Tibial nerve (tissue), 4 donors: ENCODE results near the gene AIDA. TPM values are rescaled to one million over a fixed set of nuclear protein-coding genes. Genes with fewer than 3 reads are reported as not detected.

Source experiments
- DNase-seq, 2 donors: peaks; one replicate each; pipeline ENCODE4 v3.0.0-alpha.2; 2019; ENCODE audit warnings: low spot score in 2 of 2
- H3K27ac ChIP-seq, 4 donors: fragments of 200-600 bp; sonication (generic) in 3 of 4; one replicate each; pipeline ENCODE4 v1.5.1; 2017 to 2019; ENCODE audit warnings: mild to moderate bottlenecking in 1 of 4
- H3K27me3 ChIP-seq, 2 donors: fragments of 200-600 bp; sonication (generic) in 1 of 2; one replicate each; pipeline versions ENCODE4 v1.5.1 to v1.6.0; 2017 to 2019
- H3K36me3 ChIP-seq, 3 donors: fragments of 200-600 bp; sonication (generic); one replicate each; pipeline ENCODE4 v1.5.1; 2018 to 2019
- H3K4me1 ChIP-seq, 4 donors: fragments of 200-600 bp; sonication (generic) in 3 of 4; one replicate each; pipeline ENCODE4 v1.5.1; 2017 to 2019
- H3K4me3 ChIP-seq, 4 donors: fragments of 200-600 bp; sonication (generic) in 3 of 4; one replicate each; pipeline ENCODE4 v1.5.1; 2017 to 2019; ENCODE audit warnings: mild to moderate bottlenecking in 1 of 4, moderate library complexity in 1 of 4
- H3K9me3 ChIP-seq, 4 donors: fragments of 200-600 bp; sonication (generic) in 3 of 4; one replicate each; pipeline ENCODE4 v1.5.1; 2017 to 2019
- CTCF ChIP-seq, 5 experiments: fragments of 200-600 bp in 3 of 5; fragments of 450-650 bp in 2 of 5; sonication (generic) in 3 of 5; IDR thresholded peaks; one replicate each; pipeline ENCODE4 v1.5.1; 2016 to 2019; ENCODE audit warnings: antibody characterized with exemption in 5 of 5, mild to moderate bottlenecking in 3 of 5, moderate library complexity in 2 of 5
- EP300 ChIP-seq, 2 donors: sonication (generic); formaldehyde crosslinking; IDR thresholded peaks; one replicate each; pipeline ENCODE4 v1.6.1; 2017; ENCODE audit warnings: antibody characterized with exemption in 2 of 2, mild to moderate bottlenecking in 1 of 2
- POLR2A ChIP-seq, 2 donors: fragments of 450-650 bp; IDR thresholded peaks; one replicate each; pipeline ENCODE4 v1.6.1; 2017; ENCODE audit warnings: antibody characterized with exemption in 2 of 2, mild to moderate bottlenecking in 2 of 2, moderate library complexity in 2 of 2
- WGBS, 2 donors: methylation state at CpG; one replicate each; pipeline ENCODE4 v1.1.5; 2018; 5-methylcytosine and 5-hydroxymethylcytosine counted together
- total RNA-seq, 4 donors: library from RNA; depleted of rRNA; stranded (reverse); fragments of >200 nt; gene quantifications; one replicate each; pipeline ENCODE4 v1.1.0, GENCODE V29; 2016

AIDA gene
- total RNA-seq, 4 donors from 2014 or later = 67.8 to 90.2 (median 70.1) TPM

- no peak overlapping the region for H3K27ac ChIP-seq
- TF ChIP-seq CTCF (IDR thresholded peaks at IDR 0.05) = no peak
- no peak for TF ChIP-seq EP300 (IDR thresholded peaks at IDR 0.05)
- no peak for TF ChIP-seq POLR2A (IDR thresholded peaks at IDR 0.05)
- no peak overlapping the region for H3K4me3 ChIP-seq
- DNase-seq = no peak
- H3K4me1 ChIP-seq = peaks cover 0 to 4% (median 0%) of the 10 kb centered on the region in 4 donors
- peaks cover 7 to 81% (median 9%) of the 10 kb centered on the region in 3 donors for H3K36me3 ChIP-seq
- no peaks in the 10 kb centered on the region for H3K27me3 ChIP-seq
- WGBS, 2 donors = 92 to 94% methylated on average over 1 of the region's 1 CpG
- H3K9me3 ChIP-seq = no peaks in the 10 kb centered on the region
Observed at GRCh38 chr1:222652676-222653075, 59.6 kb downstream of the AIDA start.

GRCh38 chr1:222644636-222644980 is 67.7 kb downstream of the AIDA start:
- no peak for TF ChIP-seq EP300 (IDR thresholded peaks at IDR 0.05)
- no peak for TF ChIP-seq POLR2A (IDR thresholded peaks at IDR 0.05)
- no peak for TF ChIP-seq CTCF (IDR thresholded peaks at IDR 0.05)
- H3K9me3 ChIP-seq = no peaks in the 10 kb centered on the region
- peak overlapping the region; percentile 79 to 96 (median 96) for H3K27ac ChIP-seq
- DNase-seq = no peak
- H3K4me3 ChIP-seq = peak overlapping the region; percentile 56 to 86 (median 77)
- peaks cover 0 to 9% (median 0%) of the 10 kb centered on the region in 3 donors for H3K36me3 ChIP-seq
- WGBS, 2 donors = 1 to 4% methylated on average over 5 of the region's 5 CpGs
- no peaks in the 10 kb centered on the region for H3K27me3 ChIP-seq
- peaks cover 0 to 24% (median 9%) of the 10 kb centered on the region in 4 donors for H3K4me1 ChIP-seq

GRCh38 chr1:222643938-222644635 is 68.2 kb downstream of the AIDA start:
- DNase-seq = peak; percentile 93 to 95
- H3K4me1 ChIP-seq = peaks cover 0 to 24% (median 9%) of the 10 kb centered on the region in 4 donors
- TF ChIP-seq POLR2A (IDR thresholded peaks at IDR 0.05) (peak; percentile 15 to 72), EP300 (IDR thresholded peaks at IDR 0.05) (peak; percentile 80 to 96), CTCF (IDR thresholded peaks at IDR 0.05) (peak in 1 of 5 experiments; percentile 47)
- no peaks in the 10 kb centered on the region for H3K9me3 ChIP-seq
- WGBS, 2 donors = 0% methylated on average over 31 to 42 of the region's 42 CpGs
- H3K27ac ChIP-seq = peak overlapping the region; percentile 79 to 96 (median 96)
- peak overlapping the region; percentile 56 to 86 (median 77) for H3K4me3 ChIP-seq
- H3K27me3 ChIP-seq = no peaks in the 10 kb centered on the region
- peaks cover 0 to 9% (median 0%) of the 10 kb centered on the region in 3 donors for H3K36me3 ChIP-seq

GRCh38 chr1:222643606-222643937 is 68.7 kb downstream of the AIDA start:
- DNase-seq = peak in 1 of 2 donors; percentile 7
- Histone ChIP-seq H3K4me1 (peaks cover 0 to 24% (median 9%) of the 10 kb centered on the region in 4 donors), H3K36me3 (peaks cover 0 to 12% (median 0%) of the 10 kb centered on the region in 3 donors), H3K27ac (peak overlapping the region; percentile 79 to 96 (median 96)), H3K4me3 (peak overlapping the region; percentile 56 to 86 (median 77)), H3K9me3 (no peaks in the 10 kb centered on the region), H3K27me3 (no peaks in the 10 kb centered on the region)
- TF ChIP-seq POLR2A (IDR thresholded peaks at IDR 0.05) (no peak), CTCF (IDR thresholded peaks at IDR 0.05) (no peak), EP300 (IDR thresholded peaks at IDR 0.05) (no peak)
- 1 to 7% methylated on average over 10 of the region's 10 CpGs for WGBS, 2 donors

- no peak for DNase-seq
- WGBS, 2 donors = 83 to 84% methylated on average over 1 of the region's 1 CpG
- TF ChIP-seq CTCF (IDR thresholded peaks at IDR 0.05) (no peak), POLR2A (IDR thresholded peaks at IDR 0.05) (no peak), EP300 (IDR thresholded peaks at IDR 0.05) (no peak)
- Histone ChIP-seq H3K9me3 (no peaks in the 10 kb centered on the region), H3K36me3 (peaks cover 0 to 21% (median 0%) of the 10 kb centered on the region in 3 donors), H3K4me1 (peaks cover 0 to 24% (median 9%) of the 10 kb centered on the region in 4 donors), H3K4me3 (no peak overlapping the region), H3K27ac (no peak overlapping the region), H3K27me3 (no peaks in the 10 kb centered on the region)
Observed at GRCh38 chr1:222642468-222642867, 69.8 kb downstream of the AIDA start.
